ENCODE results near the gene UBE2I.
"Not testable (repeated sequence)": the region's sequence is repeated elsewhere in the genome, so short reads cannot be mapped to it uniquely, and the experiment has no call there.

The UBE2I gene

DNA sequence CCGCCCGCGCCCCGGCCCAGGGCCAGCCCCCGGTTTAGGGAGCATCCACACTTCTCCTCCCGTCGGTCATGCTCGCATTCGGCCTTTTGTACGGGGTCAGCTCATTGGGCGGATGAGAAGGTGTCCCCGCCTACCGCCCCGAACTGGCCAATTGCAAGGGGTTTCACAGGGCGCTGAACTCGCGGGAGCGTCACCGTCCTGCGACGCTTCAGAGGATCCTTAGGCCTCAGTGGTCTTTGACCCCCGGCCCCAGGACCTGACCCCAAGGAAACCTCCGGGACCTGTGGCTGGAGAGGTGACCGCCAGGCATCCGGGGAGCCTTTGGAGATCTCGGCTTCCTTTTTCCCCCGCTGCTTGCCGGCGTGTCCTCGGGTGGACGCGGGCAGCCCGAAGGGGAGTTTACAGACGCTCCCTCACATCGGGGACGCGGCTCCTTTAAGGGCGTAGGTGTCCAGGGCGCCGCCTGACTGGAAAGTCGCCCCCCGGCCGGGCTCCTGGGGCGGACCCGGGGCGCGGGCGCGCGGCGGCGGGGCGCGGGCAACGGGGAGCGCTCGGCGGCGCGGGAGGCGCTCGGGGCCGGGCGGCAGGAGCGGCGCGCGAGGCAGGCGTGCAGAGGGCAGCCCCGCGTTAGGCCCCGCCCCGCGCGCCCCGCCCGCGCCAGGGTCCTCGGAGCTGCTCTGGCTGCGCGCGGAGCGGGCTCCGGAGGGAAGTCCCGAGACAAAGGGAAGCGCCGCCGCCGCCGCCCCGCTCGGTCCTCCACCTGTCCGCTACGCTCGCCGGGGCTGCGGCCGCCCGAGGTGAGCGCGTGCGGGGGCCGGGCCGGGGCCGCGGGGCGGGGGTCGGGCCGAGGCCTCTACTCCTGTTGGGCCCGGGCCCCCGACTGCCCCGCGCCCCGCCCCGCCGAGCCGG, at the start of gene UBE2I:
UBE2I (plus strand) TSS at position 660 of the 909 bp plus-strand sequence. CDS start 4,395 bp downstream, outside the sequence.
- DNase-seq = peak; percentile 84 to 91

DNA sequence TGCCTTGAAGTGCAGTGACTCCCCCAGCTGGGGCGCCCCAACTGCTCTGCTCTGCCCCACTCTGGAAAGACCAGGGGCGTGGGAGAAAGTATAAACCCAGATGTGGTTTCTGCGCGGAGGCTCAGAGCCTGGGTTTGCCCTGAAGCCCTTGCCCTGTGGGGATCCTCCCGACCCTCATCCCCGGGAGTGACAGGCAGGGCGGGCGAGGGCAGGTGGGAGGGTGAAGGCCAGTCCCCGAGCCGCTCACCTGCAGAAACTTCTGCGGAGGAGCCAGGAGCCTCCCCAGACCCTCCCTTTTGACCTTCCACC, 49.7 kb upstream of the UBE2I start:
- DNase-seq = no peak

DNA sequence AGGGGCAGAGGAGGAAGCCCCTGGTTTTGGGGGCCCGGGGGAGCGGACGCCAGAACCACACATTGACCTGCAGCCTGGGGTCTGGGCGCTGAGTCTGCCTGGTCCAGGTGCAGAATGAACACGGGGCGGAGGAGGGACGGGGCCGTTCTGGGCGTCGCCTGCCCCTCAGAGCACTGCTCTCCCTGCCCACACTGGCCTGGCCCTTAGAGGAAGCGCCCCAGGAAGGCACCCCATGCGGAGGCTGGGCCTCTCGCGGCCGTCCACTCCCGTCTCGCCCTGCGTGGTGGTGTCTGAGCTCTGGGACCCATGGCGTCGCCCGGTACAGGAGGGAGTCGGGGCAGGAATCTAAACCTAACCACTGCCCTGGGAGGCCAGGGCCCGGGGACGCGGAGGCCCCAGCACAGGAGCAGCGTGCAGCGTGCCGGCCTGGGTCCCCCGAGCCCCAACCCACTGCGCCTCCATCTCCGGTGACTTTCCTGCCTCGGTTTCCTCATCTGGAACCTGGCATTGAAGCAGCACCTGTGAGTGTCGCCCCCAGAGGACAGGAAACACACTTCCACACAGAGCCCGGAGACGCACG, 49.2 kb upstream of the UBE2I start:
- no peak for DNase-seq

DNA sequence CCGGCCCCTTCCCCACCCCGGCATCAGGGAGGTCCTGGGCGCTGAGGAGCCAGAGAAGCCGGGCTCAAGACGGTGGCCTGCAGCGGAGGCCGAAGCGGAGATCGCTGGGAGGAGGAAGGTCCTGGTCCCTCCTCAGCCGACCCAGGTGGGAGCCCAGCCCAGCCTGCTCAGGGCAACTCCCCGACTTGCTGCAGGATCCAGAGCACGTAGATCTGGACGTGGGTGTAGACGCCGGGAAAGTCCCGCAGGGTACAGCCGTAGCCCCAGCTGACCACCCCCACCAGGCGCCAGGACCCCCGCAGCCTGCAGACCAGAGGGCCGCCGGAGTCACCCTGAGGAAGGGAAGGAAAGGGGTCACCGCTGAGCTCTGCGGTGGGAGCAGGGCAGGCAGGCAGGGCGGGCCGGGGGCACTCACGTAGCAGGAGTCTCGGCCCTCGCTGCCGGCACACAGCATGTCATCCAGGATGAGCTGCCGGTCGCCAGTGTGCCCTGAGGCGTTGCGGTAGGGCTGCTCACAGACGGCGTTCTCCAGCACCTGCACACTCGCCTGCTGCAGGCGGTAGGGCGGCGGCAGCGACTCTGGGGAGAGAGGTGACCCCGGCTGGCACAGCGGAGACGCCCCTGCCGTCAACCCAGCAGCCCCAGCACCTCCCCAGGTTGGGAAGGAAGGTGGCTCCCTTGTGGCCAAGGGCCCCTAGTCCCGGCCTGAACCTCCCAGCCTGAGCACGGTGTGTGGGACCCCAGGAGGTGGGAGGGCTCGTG, 48.1 kb upstream of the UBE2I start:
- no peak for DNase-seq

DNA sequence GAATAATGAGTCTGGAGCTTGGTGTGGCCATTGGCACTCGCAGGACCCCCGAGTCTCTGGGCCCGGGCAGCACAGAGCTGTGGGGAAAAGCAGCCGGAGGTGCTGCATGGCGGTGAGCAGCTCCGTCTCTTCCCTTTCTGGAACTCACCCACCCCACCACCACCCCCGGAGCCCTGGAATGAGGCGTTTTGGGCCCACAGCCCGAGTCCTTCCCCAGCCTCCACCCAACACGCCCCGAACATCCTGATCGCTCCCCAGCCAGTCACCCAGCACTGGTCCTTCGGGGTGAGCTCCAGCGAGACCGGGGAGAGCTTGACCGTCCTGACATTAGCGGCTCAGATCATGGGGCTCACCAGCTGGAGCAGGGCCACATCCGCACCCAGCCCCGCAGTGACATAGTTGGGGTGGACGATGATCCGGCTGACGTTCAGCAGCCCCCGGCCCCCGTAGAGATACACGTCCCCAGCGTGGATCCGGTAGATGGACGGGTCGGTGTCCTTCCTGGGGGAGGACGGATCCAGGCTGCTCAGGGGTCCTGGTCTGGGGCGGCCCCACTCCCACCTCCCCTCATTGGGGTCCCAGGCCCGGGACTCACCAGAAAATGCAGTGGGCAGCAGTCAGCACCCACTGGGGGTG, 47.1 kb upstream of the UBE2I start:
- no peak for DNase-seq

DNA sequence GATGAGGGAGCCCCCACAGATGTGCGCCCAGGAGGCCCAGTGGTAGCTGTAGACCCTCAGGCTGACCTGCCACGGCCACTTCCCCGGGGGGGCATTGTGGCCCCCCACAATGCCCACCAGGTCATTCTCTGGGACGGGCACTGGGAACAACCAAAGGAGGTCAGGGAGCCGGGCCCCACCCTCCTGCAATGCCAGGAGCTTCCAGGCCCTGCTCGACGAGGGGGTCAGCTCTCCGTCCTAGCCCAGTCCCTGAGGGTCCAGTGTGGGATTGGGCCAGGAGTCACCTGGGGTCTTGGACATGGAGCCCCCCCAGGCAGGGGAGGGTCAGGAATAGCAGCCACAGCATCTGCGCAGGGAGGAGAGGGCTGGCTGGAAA, 46.6 kb upstream of the UBE2I start:
- no peak for DNase-seq

DNA sequence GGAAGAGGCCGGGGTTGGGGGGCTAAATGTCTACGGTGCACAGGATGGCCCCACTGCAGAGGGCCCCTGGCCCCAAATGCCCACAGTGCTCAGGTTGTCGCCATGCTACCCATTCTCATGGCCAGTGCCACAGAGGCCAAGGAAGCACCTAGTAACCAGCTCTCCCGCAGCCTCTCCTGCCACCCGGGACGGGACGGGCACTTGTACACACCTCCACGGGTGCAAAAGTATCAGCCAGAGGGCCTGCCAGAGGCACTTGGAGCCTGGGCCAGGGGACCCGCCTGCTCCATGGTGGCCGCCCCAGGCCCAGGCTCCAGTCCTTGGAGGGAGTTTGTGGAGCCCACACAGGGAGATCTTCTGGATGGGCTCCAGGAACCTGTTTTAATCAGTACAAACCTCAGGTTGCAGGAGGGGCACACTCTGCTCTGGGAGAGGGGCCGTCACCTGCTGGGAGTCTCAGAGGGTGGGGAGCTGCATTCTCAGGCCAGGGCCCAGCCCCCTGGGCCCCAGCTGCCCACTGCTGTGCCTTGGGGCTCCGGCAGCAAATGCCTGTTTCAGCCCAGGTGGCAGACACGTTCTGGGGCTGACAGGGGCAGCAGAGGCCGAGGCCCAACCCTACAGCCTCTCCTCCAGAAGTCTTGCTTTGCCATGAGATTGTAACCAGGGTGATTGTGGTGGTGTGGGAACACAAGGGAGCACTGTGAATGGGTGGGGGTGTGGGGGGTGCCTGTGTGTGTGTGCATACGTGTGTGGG, 45.7 kb upstream of the UBE2I start:
- DNase-seq = no peak

DNA sequence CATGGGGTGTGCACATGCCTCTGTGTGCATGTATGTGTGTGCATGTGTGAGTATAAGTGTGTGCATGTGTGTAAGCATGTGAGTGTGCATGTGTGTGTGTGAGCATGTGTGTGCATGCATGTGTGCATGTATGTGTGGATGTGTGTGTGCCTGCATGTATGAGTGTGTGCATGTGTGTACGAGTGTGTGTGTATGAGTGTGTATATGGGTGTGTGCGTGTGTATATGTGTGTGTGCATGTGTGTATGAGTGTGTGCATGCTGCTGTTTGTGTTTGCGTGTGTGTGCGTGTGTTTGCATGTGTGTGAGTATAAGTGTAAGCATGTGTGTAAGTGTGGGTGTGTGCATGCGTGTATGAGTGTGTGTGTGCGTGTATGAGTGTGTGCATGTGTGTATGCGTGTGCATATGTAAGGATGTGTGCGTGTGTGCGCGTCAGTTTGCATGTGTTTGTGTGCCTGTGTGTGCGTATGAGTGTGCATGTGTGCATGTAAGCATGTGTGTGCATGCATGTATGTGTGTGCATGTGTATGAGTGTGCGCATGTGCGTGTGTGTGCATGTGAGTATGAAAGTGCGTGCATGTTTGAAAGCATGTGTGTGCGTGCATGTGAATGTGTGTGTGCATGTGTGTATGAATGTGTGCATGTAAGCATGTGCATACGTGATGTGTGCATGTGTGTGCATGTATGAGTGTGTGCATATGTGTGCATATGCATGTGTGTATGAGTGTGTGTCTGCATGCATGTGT, 44.9 kb upstream of the UBE2I start:
- no peak for DNase-seq

DNA sequence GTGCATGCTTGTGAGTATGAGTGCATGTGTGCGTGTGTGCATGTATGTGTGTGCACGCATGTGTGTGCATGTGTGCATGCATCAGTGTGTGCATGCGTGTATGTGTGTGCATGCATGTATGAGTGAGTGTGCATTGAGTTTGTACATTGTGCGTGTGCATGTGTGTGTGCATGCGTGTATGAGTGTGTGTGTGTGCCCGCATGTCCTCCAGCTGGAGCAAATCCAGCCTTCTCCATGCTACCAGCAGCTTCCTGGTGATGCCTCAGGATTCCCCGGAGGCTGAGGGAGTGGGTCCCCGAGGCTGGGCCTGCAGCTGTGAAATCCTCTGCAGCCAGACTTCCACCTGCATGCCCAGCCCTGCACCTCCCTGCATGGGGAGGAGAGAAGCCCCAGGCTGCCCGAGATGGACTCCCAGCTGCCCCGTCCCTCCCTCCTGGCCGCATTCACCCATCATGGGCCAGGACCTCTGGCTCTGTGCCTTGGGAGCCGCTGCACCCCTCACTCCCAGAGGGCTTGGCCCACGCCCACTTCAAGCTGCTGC, 44.3 kb upstream of the UBE2I start:
- no peak for DNase-seq

DNA sequence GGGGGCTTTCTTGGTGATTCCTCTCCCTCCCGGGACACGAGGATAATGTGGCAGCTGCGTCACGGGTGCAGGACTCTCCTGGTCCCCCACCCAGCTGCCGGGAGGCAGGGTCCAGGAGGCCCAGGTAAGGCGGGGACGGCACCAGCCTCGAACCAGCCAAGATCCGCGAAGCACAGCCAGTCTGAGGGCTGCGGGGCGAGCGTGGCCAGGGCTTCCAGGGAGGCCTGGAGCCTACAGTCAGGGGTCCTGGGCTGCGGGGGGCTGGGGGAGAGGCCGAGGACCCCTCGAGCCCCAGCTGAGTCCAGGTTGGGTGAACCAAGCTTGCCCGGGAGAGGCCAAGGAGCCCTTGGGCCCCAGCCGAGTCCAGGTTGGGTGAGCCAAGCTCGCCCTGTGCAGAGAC, 43.6 kb upstream of the UBE2I start:
- DNase-seq = no peak

DNA sequence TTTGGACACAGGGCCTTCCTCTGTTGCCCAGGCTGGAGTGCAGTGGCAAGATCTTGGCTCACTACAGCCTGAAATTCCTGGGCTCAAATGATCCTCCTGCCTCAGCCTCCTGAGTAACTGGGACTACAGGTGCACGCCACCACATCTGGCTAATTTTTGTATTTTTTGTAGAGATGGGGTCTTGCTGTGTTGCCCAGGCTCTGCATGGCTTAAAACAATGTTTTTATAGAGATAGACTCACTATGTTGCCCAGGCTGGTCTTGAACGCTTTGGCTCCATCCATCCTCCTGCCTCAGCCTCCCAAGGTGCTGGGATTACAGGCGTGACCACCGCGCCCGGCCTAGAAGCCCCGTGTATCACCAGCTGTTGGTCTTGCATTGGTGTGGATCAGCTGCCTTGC, 40.0 kb upstream of the UBE2I start:
- not testable (repeated sequence) for DNase-seq

DNA sequence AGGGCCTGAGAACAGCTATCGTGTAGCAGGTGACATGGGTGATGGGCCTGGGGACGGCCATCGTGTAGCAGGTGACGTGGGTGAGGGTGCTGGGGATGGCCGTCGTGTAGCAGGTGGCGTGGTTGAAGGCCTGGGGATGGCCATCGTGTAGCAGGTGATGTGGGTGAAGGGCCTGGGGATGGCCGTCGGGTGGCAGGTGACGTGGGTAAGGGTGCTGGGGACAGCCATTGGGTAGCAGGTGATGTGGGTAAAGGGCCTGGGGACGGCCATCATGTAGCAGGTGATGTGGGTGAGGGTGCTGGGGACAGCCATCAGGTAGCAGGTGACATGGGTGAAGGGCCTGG, 38.1 kb upstream of the UBE2I start:
- no peak for DNase-seq

DNA sequence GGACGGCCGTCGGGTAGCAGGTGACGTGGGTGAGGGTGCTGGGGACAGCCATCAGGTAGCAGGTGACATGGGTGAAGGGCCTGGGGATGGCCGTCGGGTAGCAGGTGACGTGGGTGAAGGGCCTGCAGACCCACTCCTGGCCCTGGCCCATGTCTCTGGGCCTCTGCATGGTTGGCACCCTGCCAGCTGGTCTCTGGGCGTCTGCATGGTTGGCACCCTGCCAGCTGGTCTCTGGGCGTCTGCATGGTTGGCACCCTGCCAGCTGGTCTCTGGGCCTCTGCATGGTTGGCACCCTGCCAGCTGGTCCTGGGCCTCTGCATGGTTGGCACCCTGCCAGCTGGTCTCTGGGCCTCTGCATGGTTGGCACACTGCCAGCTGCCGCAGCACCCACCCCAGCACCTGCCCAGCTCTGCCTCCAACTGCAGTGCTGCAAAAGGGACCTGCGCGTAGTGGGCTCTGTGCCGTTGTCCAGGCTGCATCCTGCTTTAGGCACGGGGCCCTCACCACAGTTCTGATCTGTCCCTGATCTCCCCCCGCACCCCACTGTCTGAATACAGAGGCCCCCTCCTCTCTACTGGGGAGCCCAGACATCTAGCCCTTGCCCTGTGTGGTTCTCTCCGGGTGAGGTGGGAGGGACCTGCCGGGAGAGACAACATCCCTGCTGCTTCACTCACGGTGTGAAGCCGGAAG, 37.6 kb upstream of the UBE2I start:
- not testable (repeated sequence) for DNase-seq

DNA sequence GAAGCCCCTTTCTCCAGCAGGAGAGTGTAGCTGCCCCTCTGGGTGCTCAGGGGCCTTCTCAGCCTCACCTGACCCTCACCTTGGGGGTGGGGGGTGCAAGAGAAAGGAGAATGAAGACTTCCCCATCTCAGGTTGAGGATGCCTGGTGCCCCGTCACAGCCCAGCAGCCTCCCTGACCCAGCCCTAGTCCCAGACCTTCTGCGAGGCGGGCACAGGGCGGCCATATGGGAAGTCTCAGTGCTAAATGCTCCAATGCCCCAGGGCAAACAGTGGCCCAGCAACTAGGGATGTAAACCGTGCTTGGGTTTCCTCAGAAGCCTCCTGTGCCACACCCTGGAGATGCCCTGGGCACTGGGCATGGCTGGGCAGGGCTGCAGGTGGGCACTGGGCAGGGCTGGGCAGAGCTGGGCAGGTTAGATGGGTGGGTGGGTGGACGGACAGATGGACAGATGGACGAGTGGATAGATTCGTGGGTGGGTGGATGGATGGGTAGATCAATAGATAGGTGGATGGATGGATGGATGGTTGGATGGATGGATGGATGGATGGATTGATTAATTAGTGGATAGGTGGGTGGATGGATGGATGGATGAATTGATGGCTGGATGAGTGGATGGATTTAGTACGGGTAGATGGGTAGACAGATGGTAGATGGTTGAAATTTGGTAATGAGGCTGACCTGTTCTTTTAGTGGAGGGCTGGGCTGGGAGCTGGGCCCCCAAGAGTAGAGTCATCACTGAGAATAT, 36.8 kb upstream of the UBE2I start:
- DNase-seq = no peak

DNA sequence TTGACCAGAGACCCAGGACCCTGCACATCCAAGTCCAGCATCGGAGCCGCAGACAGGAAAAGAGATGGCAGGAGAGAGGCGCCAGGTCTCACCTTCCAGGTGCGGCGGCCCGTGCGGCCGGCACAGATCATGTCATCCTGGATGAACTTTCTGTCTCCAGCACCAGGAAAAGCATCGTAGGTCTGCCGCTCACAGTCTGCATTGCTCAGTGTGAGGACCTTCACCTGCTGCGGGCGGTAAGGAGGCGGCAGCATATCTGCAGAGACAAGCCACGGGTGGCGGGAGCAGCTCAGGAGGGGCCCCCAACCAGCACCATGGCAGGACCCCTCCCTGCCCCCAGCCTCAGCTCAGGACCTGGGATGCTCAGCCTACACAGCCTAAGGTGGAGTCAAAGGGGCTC, 35.6 kb upstream of the UBE2I start:
- no peak for DNase-seq

DNA sequence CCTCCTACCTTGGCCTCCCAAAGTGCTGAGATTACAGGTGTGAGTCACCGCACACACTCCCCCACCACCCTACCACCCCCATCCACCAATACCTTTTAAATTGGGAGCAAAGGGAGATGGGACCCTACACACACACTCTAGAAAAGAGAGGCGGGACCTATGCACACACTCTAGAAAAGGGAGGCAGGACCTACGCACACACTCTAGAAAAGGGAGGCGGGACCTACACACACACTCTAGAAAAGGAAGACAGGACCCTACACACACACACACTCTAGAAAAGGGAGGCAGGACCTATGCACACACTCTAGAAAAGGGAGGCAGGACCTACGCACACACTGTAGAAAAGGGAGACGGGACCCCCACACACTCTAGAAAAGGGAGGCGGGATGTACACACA, 34.7 kb upstream of the UBE2I start:
- no peak for DNase-seq

DNA sequence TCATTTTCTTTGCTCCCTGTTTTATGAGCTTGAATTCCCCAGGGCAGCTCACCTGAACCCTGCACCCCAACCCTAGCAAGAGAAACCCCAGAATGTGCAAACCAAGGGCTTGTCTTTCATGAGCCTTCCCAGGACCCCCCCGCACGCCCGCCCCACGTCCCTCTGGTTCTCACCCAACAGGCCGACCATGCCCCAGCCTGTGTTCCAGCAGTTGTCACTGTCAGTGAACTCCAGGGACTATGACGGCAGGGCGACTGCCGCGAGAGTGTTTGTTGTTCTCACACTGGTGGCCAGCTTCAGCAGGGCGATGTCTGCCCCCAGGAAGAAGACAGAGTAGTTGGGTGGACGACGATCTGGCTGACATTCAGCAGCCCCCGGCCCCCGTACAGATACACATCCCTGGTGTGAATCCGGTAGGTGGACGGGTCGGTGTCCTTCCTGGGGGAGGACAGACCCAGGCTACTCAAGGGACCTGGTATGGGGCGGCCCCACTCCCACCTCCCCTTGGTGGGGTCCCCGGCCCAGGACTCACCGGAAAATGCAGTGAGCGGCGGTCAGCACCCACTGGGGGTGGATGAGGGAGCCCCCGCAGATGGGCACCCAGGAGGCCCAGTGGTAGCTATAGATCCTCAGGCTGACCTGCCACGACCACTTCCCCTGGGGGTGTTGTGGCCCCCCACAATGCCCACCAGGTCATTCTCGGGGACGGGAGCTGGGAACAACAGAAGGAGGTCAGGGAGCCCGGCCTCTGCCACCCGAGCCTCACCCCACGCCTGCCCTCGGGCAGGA, 33.5 kb upstream of the UBE2I start:
- DNase-seq = no peak

DNA sequence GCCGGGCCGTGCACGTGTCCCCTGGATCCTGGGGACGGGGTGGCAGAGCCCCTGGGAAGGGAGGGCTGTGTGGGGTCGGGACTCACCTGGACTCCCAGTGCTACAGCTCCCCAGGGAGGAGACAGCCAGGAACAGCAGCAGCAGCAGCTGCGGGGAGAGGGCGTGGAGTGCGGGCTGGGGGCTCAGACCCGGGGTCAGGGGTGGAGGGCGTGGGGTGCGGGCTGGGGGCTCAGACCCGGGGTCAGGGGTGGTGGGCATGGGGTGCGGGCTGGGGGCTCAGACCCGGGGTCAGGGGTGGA, 32.9 kb upstream of the UBE2I start:
- DNase-seq = no peak

DNA sequence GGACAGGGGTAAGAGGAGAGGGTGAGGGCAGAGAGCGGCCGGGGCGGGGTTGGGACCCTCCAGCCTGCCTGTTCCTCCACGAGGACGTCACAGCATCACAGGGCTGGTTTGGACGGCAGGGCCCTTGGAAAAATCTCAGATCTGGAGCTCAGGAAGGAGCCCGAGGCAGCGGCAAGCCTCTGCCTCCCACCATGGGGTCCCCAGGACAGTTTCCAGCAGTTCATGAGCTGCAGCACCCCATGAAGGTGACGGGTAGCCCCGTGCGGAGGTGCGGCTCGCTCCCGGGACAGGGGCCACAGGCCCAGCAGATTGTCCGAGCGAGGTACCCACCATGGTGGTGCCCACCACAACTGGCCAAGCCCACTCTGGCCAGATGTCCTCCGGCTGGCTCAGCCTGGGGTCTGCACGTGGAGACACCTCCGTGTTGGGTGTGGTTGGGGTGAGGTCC, 32.3 kb upstream of the UBE2I start:
- no peak for DNase-seq
